H1 (cell line): ENCODE results near the gene VEGFC.

Experiments
- CBX8 ChIP-seq: fragments of 300-800, 300-1000 bp; sonication (generic); IDR thresholded peaks from 2 replicates; pipeline ENCODE4 v1.7.1; 2016; ENCODE audit warnings: low read depth, low read length, borderline replicate concordance
- EZH2 ChIP-seq: fragments of 200-600 bp; sonication (generic); IDR thresholded peaks from 2 replicates; pipeline ENCODE4 v1.7.1; 2012; ENCODE audit warnings: low read depth, mild to moderate bottlenecking, moderate library complexity, low read length, inconsistent platforms; ENCODE audit not compliant: severe bottlenecking

DNA sequence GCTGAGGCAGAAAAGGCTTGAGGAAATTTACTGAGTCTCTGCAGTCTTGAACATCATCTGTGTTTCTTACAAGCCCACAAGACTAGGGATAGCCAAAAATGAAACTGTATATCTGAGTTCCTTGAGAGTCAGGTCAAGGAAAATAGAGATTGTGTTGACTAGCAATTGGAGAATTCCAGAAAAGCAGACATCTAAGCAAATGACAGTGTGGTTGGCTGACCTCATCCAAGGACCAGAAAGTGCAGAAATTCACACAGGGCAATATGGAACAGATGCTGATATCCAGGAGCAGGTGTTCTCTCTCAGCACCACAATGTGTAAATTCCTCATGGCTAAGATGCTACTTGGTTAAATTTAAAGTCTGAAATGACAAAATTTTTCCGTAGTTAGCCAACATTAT, 146.4 kb downstream of the VEGFC start:
- no peak for TF ChIP-seq CBX8
- TF ChIP-seq EZH2: no peak
